DND-41 (cell line): ENCODE results near the gene SEMA3E.

Experiments used
- ATAC-seq: fragments of 200-7000 bp; cut with Tn5 transposase; 3 replicates; pipeline ENCODE4 v1.9.1; 2021; ENCODE audit warnings: low read depth; ENCODE audit not compliant: insufficient read depth
- DNase-seq: peaks from one replicate; pipeline ENCODE4 v3.0.0-alpha.2; 2020
- H2AFZ ChIP-seq: 2 replicates; pipeline ENCODE4 v1.6.0; 2012; ENCODE audit warnings: low read depth, low read length
- H3K27ac ChIP-seq: 2 replicates; pipeline ENCODE4 v1.5.1; 2012; ENCODE audit warnings: low read length, inconsistent platforms
- H3K27me3 ChIP-seq: fragments of 200-600 bp; sonication (generic); 2 replicates; pipeline ENCODE4 v1.6.0; 2012; ENCODE audit warnings: low read length, mild to moderate bottlenecking, inconsistent platforms; ENCODE audit not compliant: insufficient read depth, poor library complexity
- H3K36me3 ChIP-seq: 2 replicates; pipeline ENCODE4 v1.5.1; 2012; ENCODE audit warnings: low read length, inconsistent platforms; ENCODE audit not compliant: insufficient read depth
- H3K4me1 ChIP-seq: 2 replicates; pipeline ENCODE4 v1.5.1; 2012; ENCODE audit warnings: mild to moderate bottlenecking, low read length; ENCODE audit not compliant: insufficient read depth
- H3K4me2 ChIP-seq: 2 replicates; pipeline ENCODE4 v1.6.0; 2012; ENCODE audit warnings: mild to moderate bottlenecking, moderate library complexity, low read length, inconsistent platforms; ENCODE audit not compliant: insufficient read depth
- H3K4me3 ChIP-seq, 2 experiments: fragments of 200-600 bp in 1 of 2; shearing (Covaris generic) in 1 of 2; 2 replicates each; pipeline ENCODE4 v1.5.1; 2012 to 2016; ENCODE audit warnings: inconsistent platforms in 2 of 2, low read length in 2 of 2, mild to moderate bottlenecking in 2 of 2, low read depth in 1 of 2, moderate library complexity in 1 of 2
- H3K79me2 ChIP-seq: 2 replicates; pipeline ENCODE4 v1.6.0; 2012; ENCODE audit warnings: low read length, inconsistent platforms; ENCODE audit not compliant: insufficient read depth
- H3K9ac ChIP-seq: 2 replicates; pipeline ENCODE4 v1.6.0; 2012; ENCODE audit warnings: low read depth, mild to moderate bottlenecking, inconsistent platforms, low read length, moderate library complexity
- H3K9me3 ChIP-seq: 2 replicates; pipeline ENCODE4 v1.5.1; 2012; ENCODE audit warnings: low read length, moderate library complexity, mild to moderate bottlenecking, inconsistent platforms; ENCODE audit not compliant: insufficient read depth, severe bottlenecking
- H4K20me1 ChIP-seq: 2 replicates; pipeline ENCODE4 v1.6.0; 2012; ENCODE audit warnings: low read length; ENCODE audit not compliant: insufficient read depth
- CTCF ChIP-seq: IDR thresholded peaks from 2 replicates; pipeline ENCODE4 v1.5.1; 2012; ENCODE audit warnings: borderline replicate concordance, low read length, moderate library complexity, mild to moderate bottlenecking; ENCODE audit not compliant: poor library complexity, severe bottlenecking; ENCODE audit errors: extremely low read depth
- EZH2 ChIP-seq: IDR thresholded peaks from 3 replicates; pipeline ENCODE4 v1.6.1; 2012; ENCODE audit warnings: borderline replicate concordance, low read depth, mild to moderate bottlenecking, moderate library complexity, low read length, inconsistent platforms; ENCODE audit not compliant: severe bottlenecking

SEMA3E gene

GRCh38 chr7:83359108-83359507 lies 289.8 kb downstream of the SEMA3E start:
- no peak overlapping the region for H2AFZ ChIP-seq
- no peaks in the 10 kb centered on the region for H3K36me3 ChIP-seq
- H3K4me2 ChIP-seq, result no peak overlapping the region
- H3K9ac ChIP-seq, result no peak overlapping the region
- H4K20me1 ChIP-seq, result no peaks in the 10 kb centered on the region
- H3K4me1 ChIP-seq, result no peaks in the 10 kb centered on the region
- no peaks in the 10 kb centered on the region for H3K9me3 ChIP-seq
- H3K79me2 ChIP-seq, result no peaks in the 10 kb centered on the region
- no peak overlapping the region for H3K27ac ChIP-seq
- no peak for TF ChIP-seq EZH2
- TF ChIP-seq CTCF, result no peak
- H3K4me3 ChIP-seq, result no peak overlapping the region
- DNase-seq, result no peak
- no peak for ATAC-seq
- H3K27me3 ChIP-seq, result no peaks in the 10 kb centered on the region

- no peaks in the 10 kb centered on the region for H3K27me3 ChIP-seq
- no peak overlapping the region for H3K4me2 ChIP-seq
- H3K4me1 ChIP-seq, result no peaks in the 10 kb centered on the region
- TF ChIP-seq CTCF (no peak), EZH2 (no peak)
- H3K9me3 ChIP-seq, result no peaks in the 10 kb centered on the region
- H2AFZ ChIP-seq, result no peak overlapping the region
- H4K20me1 ChIP-seq, result no peaks in the 10 kb centered on the region
- no peak overlapping the region for H3K9ac ChIP-seq
- no peaks in the 10 kb centered on the region for H3K79me2 ChIP-seq
- no peak overlapping the region for H3K27ac ChIP-seq
- ATAC-seq (no peak), DNase-seq (no peak)
- H3K36me3 ChIP-seq, result no peaks in the 10 kb centered on the region
- H3K4me3 ChIP-seq, result no peak overlapping the region
These were observed 293.8 kb downstream of the SEMA3E start for GRCh38 chr7:83355143-83355542.

GRCh38 chr7:83347945-83348444 lies 300.9 kb downstream of the SEMA3E start:
- ATAC-seq (no peak), DNase-seq (no peak)
- no peak overlapping the region for H3K27ac ChIP-seq
- H3K79me2 ChIP-seq, result no peaks in the 10 kb centered on the region
- no peaks in the 10 kb centered on the region for H3K27me3 ChIP-seq
- no peaks in the 10 kb centered on the region for H3K36me3 ChIP-seq
- H3K4me2 ChIP-seq, result no peak overlapping the region
- H3K4me1 ChIP-seq, result no peaks in the 10 kb centered on the region
- H3K9ac ChIP-seq, result no peak overlapping the region
- no peak overlapping the region for H2AFZ ChIP-seq
- H4K20me1 ChIP-seq, result no peaks in the 10 kb centered on the region
- no peak for TF ChIP-seq EZH2
- TF ChIP-seq CTCF, result no peak
- no peaks in the 10 kb centered on the region for H3K9me3 ChIP-seq
- H3K4me3 ChIP-seq, result no peak overlapping the region

- no peak overlapping the region for H3K4me2 ChIP-seq
- TF ChIP-seq CTCF (no peak), EZH2 (no peak)
- ATAC-seq, result no peak
- no peaks in the 10 kb centered on the region for H3K9me3 ChIP-seq
- no peaks in the 10 kb centered on the region for H3K27me3 ChIP-seq
- no peaks in the 10 kb centered on the region for H3K79me2 ChIP-seq
- H4K20me1 ChIP-seq, result no peaks in the 10 kb centered on the region
- no peak overlapping the region for H3K4me3 ChIP-seq
- no peaks in the 10 kb centered on the region for H3K4me1 ChIP-seq
- DNase-seq, result no peak
- no peak overlapping the region for H3K9ac ChIP-seq
- no peak overlapping the region for H3K27ac ChIP-seq
- H2AFZ ChIP-seq, result no peak overlapping the region
- H3K36me3 ChIP-seq, result no peaks in the 10 kb centered on the region
These were observed 309.0 kb downstream of the SEMA3E start for GRCh38 chr7:83339907-83340306.
